Measurements from ENCODE around the gene TMTC4.

DNA sequence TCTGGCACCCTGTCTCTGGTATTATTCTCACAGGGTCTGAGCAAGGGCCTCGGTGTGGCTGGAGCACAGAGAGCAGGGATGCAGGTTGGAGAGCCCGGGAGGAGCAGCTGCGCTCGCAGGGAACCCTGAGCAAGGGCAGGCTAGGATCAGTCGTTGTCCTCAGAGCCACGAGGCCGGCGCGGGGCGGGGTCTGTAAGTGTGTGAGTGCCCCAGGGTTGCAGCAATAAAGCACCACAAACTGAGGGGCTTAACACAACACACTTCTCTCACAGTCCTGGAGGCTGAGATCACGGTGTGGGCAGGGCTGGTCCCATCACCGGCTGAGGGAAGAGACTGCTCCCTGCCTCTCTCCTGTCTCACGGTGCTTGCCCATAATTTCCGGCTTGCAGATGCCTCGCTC lies 47.5 kb downstream of the TMTC4 start:
- TF ChIP-seq, protein P1, sequence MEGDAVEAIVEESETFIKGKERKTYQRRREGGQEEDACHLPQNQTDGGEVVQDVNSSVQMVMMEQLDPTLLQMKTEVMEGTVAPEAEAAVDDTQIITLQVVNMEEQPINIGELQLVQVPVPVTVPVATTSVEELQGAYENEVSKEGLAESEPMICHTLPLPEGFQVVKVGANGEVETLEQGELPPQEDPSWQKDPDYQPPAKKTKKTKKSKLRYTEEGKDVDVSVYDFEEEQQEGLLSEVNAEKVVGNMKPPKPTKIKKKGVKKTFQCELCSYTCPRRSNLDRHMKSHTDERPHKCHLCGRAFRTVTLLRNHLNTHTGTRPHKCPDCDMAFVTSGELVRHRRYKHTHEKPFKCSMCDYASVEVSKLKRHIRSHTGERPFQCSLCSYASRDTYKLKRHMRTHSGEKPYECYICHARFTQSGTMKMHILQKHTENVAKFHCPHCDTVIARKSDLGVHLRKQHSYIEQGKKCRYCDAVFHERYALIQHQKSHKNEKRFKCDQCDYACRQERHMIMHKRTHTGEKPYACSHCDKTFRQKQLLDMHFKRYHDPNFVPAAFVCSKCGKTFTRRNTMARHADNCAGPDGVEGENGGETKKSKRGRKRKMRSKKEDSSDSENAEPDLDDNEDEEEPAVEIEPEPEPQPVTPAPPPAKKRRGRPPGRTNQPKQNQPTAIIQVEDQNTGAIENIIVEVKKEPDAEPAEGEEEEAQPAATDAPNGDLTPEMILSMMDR (IDR thresholded peaks at IDR 0.05) = no peak
- no peak for TF ChIP-seq POLR2A (IDR thresholded peaks at IDR 0.05)
